Measurements from ENCODE around the gene ZBTB16. TPM values are rescaled to one million over a fixed set of nuclear protein-coding genes. Genes with fewer than 3 reads are reported as not detected.
A peak's percentile ranks its signal among the peaks of the same experiment; 100 is the strongest.

The ZBTB16 gene
- total and polyA plus RNA-seq, 10 donors = 1.5 to 85.6 (median 42.1) TPM

- no peak for DNase-seq
- Histone ChIP-seq H3K27me3 (replicated peaks in 1 of 7) (peaks cover 0 to 7% (median 0%) of the 10 kb centered on the region in 7 donors), H3K9me3 (peaks cover 0 to 18% (median 5%) of the 10 kb centered on the region in 8 donors), H3K27ac (peak overlapping the region; percentile 1 to 90 (median 85)), H3K4me1 (peaks cover 0 to 19% (median 3%) of the 10 kb centered on the region in 6 donors), H3K4me3 (peak overlapping the region; percentile 24 to 67 (median 38)), H3K36me3 (peaks cover 0 to 12% (median 0%) of the 10 kb centered on the region in 6 donors)
- TF ChIP-seq POLR2AphosphoS5 (IDR thresholded peaks at IDR 0.05) = no peak
- TF ChIP-seq, protein P1, sequence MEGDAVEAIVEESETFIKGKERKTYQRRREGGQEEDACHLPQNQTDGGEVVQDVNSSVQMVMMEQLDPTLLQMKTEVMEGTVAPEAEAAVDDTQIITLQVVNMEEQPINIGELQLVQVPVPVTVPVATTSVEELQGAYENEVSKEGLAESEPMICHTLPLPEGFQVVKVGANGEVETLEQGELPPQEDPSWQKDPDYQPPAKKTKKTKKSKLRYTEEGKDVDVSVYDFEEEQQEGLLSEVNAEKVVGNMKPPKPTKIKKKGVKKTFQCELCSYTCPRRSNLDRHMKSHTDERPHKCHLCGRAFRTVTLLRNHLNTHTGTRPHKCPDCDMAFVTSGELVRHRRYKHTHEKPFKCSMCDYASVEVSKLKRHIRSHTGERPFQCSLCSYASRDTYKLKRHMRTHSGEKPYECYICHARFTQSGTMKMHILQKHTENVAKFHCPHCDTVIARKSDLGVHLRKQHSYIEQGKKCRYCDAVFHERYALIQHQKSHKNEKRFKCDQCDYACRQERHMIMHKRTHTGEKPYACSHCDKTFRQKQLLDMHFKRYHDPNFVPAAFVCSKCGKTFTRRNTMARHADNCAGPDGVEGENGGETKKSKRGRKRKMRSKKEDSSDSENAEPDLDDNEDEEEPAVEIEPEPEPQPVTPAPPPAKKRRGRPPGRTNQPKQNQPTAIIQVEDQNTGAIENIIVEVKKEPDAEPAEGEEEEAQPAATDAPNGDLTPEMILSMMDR (IDR thresholded peaks at IDR 0.05 in 8 of 11, conservative IDR thresholded peaks at IDR 0.05 in 3 of 11) = no peak
- no peak for TF ChIP-seq POLR2A (IDR thresholded peaks at IDR 0.05)
- intact Hi-C loops (cut with DNase I; ENCODE audit: low total_unique reads) = no loop called here
- WGBS, 5 donors = 76 to 87% (median 81%) methylated on average over 8 of the region's 8 CpGs
These were observed 238.5 kb downstream of the ZBTB16 start for GRCh38 chr11:114297806-114298709.

GRCh38 chr11:114298710-114299109 lies 239.2 kb downstream of the ZBTB16 start:
- no peak for DNase-seq
- H3K27ac ChIP-seq = peak overlapping the region in 6 of 8 donors; percentile 80 to 90 (median 86)
- H3K4me3 ChIP-seq = peak overlapping the region; percentile 24 to 67 (median 38)
- intact Hi-C loops (cut with DNase I; ENCODE audit: low total_unique reads) = no loop called here
- 66 to 79% (median 75%) methylated on average over 2 of the region's 2 CpGs for WGBS, 5 donors
- peaks cover 0 to 15% (median 0%) of the 10 kb centered on the region in 6 donors for H3K36me3 ChIP-seq
- H3K27me3 ChIP-seq (replicated peaks in 1 of 7) = peaks cover 0 to 7% (median 0%) of the 10 kb centered on the region in 7 donors
- H3K4me1 ChIP-seq = peaks cover 0 to 21% (median 1%) of the 10 kb centered on the region in 6 donors
- H3K9me3 ChIP-seq = peaks cover 0 to 18% (median 5%) of the 10 kb centered on the region in 8 donors
- TF ChIP-seq POLR2AphosphoS5 (IDR thresholded peaks at IDR 0.05) = no peak
- TF ChIP-seq, protein P1 (IDR thresholded peaks at IDR 0.05 in 8 of 11, conservative IDR thresholded peaks at IDR 0.05 in 3 of 11) = no peak

Other genes with a start within 250 kb of the ZBTB16 start
- gene USP28, start 184.1 kb upstream of the ZBTB16 start, total RNA-seq = 10 to 100 TPM; 25.3 to 44.8 (median 32.7) TPM
- 1 to 10 TPM; 4.2 to 6.7 (median 5.5) TPM for gene USP28, start 184.1 kb upstream of the ZBTB16 start, polyA plus RNA-seq
- not detected for gene HTR3B, start 154.9 kb upstream of the ZBTB16 start, total RNA-seq
- gene HTR3B, start 154.9 kb upstream of the ZBTB16 start, polyA plus RNA-seq = not detected
- 1 to 10 TPM in 1 of 7 donors, under 1 TPM in 5, not detected in 1; 0.44 to 1.3 (median 0.60) TPM for gene HTR3A, start 84.6 kb upstream of the ZBTB16 start, total RNA-seq
- 1 to 10 TPM in 1 of 3 donors, under 1 TPM in 2; 0.38 to 2.9 (median 0.57) TPM for gene HTR3A, start 84.6 kb upstream of the ZBTB16 start, polyA plus RNA-seq
- 100 to 1,000 TPM; 131 to 324 (median 200) TPM for gene NNMT, start 236.7 kb downstream of the ZBTB16 start, total RNA-seq
- 100 to 1,000 TPM; 222 to 265 (median 236) TPM for gene NNMT, start 236.7 kb downstream of the ZBTB16 start, polyA plus RNA-seq

Data from spleen (tissue), 11 donors.